GM18511 (cell line): ENCODE data around the gene MLKL.
"Not testable (repeated sequence)": the region's sequence is repeated elsewhere in the genome, so short reads cannot be mapped to it uniquely, and the experiment has no call there.

Experiments
- ATAC-seq: cut with Tn5 transposase; IDR thresholded peaks from one replicate; pipeline ENCODE4 v1.9.1; 2021; ENCODE audit warnings: mild to moderate bottlenecking, moderate library complexity; ENCODE audit not compliant: unreplicated experiment

Gene MLKL

GRCh38 chr16:74709441-74709877 is 8.8 kb upstream of the MLKL start:
- peak; percentile 88 for ATAC-seq

- peak; percentile 26 for ATAC-seq
These were observed 585 bp downstream of the MLKL start for GRCh38 chr16:74700116-74700437.

- no peak for ATAC-seq
These were observed 996 bp downstream of the MLKL start for GRCh38 chr16:74699666-74700065.

DNA sequence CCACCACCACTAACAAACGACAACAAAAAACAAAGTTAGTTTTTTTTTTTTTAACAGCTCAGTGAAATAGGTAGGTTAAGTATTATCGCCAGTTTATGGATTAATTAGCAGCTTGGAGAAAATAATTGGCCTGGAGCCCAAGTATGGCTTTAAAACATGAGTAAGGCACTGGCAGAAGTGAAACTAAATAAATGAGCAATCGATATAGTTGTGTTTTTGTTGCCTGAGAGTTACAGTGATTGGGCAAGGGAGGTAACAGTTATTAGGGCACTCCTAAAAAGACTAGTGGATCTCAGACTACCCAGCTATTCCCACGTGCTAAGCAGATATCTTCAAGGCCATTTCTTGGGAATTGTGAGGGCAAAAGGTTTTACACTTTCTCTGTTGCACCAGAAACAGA is 2.4 kb downstream of the MLKL start:
- ATAC-seq, result peak; percentile 27

DNA sequence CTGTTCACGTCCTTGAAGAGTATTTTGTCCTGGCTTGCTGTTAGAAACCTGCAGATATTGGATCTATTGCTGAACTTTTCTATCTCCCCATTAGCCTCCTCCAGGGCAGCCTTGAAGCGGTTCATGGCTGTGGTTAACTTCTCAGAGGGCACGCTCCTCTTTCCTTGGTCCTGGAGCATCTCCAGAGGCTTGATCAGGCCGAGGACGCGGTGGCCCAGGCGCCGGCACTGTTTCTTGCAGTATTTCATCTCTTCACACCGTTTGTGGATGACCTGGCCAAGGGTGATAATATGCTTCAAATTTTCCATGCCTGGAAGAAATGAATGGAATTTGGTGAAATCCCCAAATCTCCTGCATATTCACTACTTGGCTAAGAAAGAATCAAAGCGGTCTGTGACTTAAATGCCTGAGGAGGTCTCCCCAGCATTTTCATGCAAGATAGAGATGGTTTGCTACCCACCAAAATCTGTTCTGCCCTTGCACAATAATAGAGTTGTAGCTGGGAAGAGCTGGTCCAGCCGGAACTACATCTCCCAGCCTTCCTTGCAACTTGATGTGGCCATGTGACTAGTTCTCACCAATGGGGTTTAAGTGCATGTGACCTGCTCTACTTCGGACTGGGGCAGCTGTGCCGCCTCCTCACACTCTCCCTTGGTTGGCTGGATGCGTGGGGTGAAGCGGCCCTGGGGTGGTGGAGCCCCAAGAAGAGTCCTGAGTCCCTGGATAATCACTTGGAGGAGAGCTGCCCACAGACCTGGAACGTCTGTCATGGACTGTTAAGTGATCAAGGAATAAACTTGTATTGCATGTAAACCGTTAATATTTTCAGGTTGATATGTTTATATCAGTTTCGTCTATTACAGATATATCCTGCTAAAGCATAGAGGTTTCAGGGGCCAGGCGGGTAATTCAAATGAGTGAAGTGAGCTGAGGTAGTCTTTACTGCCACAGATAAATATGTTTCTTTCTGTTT is 4.9 kb downstream of the MLKL start:
- ATAC-seq, result peak; percentile 85

DNA sequence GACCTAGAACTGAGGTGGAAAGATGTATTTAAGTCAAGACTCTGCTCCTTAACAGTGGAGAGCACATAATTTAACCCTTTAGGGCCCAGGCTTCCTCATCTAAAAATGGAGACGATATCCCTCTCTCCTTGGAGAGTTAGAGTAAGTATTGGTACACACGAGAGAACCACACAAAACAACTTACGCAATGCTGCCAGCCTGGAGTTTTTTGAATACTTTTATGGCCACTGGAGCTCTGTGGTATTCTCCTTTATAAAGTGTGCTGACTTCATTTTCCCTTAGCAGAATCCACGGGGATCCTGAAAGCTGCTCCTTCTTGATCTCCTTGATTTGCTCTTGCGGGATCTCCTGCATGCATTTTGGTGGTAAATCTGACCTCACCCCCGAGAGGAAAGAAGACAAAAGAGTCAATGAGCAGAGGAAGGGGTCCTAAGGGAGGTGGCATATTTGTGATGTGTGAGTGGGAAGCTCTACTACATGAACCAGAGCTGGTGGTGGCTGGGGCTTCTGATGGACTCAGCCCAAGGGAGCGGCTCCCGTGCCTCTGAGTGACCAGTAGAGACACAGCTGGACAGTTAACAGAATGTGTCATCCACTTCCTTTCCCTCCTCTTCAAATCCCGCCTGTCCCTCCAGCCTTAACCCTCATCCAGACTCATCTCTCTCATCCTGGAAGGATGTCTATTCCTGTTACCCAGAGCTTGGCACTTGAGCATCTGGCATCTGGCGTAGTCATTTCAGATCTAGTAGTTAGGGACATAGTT is 9.4 kb downstream of the MLKL start:
- no peak for ATAC-seq

- no peak for ATAC-seq
These were observed 18.1 kb downstream of the MLKL start for GRCh38 chr16:74682556-74682955.

DNA sequence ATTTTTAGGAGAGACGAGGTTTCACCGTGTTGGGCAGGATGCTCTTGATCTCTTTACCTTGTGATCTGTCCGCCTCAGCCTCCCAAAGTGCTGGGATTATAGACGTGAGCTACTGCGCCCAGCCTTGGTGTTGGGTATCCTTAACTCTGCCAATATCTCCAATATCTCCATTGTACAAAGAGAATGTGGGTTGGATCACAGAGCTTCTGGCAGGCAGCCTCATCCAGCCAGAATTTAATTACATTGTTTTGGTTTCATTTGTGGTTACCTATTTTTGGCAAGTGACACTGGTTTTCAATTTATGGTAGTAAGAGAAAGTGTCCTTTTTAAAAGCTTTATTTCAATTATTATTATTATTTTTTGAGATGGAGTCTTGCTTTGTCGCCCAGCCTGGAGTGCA is 20.0 kb downstream of the MLKL start:
- ATAC-seq, result no peak

DNA sequence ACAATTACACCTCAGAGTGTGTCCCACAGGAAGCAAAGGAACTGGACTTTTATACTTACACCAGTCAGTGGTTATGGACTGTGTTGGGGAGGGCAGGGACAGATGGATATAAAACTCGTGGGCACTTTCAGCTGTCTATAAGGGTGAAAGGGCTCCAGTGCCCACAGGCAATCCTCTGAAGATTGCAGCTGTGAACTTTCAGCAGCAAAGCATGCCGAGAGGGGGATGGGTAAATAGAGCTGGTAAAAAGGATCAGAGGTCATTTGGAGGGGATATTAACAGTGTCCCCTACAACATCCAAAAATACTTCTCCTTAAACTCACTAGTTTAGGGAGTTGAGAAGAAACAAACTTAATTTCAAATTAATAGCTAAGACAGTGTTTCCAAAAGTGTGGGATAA is 20.7 kb downstream of the MLKL start:
- no peak for ATAC-seq

DNA sequence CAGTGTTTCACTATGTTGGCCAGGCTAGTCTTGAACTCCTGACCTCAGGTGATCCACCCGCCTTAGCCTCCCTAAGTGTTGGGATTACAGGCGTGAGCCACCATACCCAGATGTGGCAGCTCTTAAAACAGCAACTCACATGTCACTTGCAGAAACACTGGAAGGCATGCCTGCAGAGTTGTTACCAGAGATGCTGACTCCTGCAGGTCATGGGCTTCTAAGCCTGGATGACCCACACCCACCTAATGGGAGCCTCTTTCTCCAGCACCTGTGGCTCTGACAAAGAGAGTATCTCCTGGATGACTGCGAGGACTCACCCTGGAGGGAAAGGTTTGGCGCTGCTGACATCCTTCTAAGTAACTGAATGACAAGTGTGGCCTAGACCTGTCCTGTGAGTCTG is 22.8 kb downstream of the MLKL start:
- no peak for ATAC-seq

DNA sequence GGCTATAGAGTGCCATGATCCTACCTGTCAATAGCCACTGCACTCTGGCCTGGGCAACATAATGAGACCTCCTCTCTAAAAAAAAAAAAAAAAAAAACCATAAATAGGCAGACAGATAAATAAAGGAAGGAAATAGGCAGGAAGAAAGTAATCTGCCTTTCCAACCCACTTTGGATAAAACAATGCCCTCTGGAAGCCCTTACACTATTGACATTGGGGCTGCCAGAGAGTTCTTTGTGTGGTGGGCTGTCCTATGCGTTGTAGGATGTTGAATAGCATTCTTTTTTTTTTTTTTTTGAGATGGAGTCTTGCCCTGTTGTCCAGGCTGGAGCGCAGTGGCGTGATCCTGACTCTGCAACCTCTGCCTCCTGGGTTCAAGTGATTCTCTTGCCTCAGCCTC is 26.8 kb downstream of the MLKL start:
- ATAC-seq, result no peak

GRCh38 chr16:74668877-74669276 is 31.8 kb downstream of the MLKL start:
- ATAC-seq, result not testable (repeated sequence)

DNA sequence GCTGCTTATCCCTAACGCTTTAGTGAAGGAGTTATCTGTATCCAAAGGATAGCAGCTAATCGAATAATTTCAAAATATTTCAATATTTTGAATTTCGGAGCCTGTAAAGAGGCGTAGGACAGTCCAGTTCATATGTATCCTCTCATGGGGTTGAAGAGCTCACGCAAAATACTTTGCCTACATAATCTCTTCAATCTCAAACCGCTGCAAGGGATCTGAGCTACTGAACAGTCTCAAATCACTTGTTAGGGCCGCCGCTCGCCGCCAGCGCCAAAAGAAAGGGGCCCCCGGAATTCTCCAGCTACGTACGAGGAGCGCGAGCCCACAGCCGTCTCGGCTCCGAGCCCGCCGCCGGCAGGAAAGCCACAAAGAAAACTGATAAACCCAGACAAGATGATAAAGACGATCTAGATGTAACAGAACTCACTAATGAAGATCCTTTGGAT is 33.4 kb downstream of the MLKL start:
- no peak for ATAC-seq

- peak; percentile 100 for ATAC-seq
These were observed 34.0 kb downstream of the MLKL start, which contains the start of gene RFWD3 for GRCh38 chr16:74666425-74667254. Gene RFWD3 (minus strand): TSS chr16:74666877. CDS start chr16:74661449, 5,428 bp downstream.

GRCh38 chr16:74666010-74666421 is 34.6 kb downstream of the MLKL start:
- no peak for ATAC-seq

DNA sequence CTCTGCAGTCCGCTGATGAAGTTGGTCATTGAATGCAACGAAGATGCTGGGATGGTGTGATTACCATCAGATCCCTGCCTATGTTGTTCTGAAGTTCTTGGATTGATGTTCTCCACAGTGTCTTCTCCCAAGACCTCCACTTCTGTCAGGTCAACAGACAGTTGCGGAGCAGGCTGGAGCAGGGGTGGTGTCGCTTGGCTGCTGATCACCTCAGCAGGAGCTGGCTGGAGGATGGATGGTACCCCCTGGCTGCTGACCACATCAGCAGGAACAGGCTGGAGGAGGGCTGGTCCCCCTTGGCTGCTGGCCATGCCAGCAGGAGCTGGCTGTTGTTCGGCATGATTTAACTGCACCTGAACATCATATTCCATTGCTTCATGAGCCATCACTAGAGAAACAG is 39.6 kb downstream of the MLKL start:
- no peak for ATAC-seq

DNA sequence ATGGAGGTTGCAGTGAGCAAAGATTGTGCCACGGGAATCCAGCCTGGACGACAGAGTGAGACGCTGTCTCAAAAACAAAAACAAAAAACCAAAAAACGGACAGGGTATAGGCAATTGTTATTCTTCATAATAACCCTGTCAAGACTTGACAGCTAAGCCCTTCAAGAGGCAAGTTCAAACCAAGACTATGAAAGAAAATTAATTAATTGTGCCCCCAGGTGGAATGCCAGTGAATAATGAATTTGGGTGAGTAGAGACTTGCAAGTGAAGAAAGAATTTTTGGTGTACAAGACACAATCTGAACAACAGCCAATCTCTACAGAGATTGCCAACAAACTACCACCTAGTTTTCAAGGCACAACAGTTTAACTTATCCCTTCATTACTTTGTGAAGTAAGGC is 40.3 kb downstream of the MLKL start:
- ATAC-seq, result no peak

- no peak for ATAC-seq
These were observed 41.6 kb downstream of the MLKL start for GRCh38 chr16:74659041-74659440.

GRCh38 chr16:74657870-74658642 is 42.6 kb downstream of the MLKL start:
- no peak for ATAC-seq

GRCh38 chr16:74654536-74655050 is 46.1 kb downstream of the MLKL start:
- ATAC-seq, result no peak
